ENCODE measurements around the gene ASTL. TPM values are rescaled to one million over a fixed set of nuclear protein-coding genes. Genes with fewer than 3 reads are reported as not detected.

Gene ASTL
- total RNA-seq, 4 donors from 2014 or later: not detected

DNA sequence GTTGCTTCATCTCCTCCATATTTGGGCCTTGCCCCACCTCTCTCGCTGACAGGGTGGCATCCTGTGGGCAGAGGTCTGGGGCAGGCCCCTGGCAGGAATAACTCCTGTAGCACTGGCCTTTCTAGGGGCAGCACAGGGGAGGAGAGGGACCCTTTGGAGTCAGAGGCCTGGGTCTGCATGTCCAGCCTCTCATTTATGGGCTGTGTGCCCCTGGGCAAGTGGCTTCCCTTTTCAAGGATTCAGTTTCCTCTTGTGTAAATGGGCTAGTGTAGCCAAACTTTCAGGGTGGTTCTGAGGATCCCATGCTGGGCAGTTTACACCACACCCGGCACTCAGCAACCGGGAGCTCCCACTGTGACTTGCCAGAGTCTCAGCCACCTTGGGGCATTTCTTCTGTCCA lies 45.4 kb downstream of the ASTL start:
- intact Hi-C loops (cut with DNase I; ENCODE audit: low total_unique reads) (no loop called here), in situ Hi-C loops (cut with MboI; ENCODE audit: low sequenced_read_pairs in 4 of 4) (no loop called here)
- no peaks in the 10 kb centered on the region for H3K27me3 ChIP-seq
- H3K27ac ChIP-seq: no peak overlapping the region
- no peak for TF ChIP-seq POLR2A (IDR thresholded peaks at IDR 0.05)
- TF ChIP-seq, protein P1, sequence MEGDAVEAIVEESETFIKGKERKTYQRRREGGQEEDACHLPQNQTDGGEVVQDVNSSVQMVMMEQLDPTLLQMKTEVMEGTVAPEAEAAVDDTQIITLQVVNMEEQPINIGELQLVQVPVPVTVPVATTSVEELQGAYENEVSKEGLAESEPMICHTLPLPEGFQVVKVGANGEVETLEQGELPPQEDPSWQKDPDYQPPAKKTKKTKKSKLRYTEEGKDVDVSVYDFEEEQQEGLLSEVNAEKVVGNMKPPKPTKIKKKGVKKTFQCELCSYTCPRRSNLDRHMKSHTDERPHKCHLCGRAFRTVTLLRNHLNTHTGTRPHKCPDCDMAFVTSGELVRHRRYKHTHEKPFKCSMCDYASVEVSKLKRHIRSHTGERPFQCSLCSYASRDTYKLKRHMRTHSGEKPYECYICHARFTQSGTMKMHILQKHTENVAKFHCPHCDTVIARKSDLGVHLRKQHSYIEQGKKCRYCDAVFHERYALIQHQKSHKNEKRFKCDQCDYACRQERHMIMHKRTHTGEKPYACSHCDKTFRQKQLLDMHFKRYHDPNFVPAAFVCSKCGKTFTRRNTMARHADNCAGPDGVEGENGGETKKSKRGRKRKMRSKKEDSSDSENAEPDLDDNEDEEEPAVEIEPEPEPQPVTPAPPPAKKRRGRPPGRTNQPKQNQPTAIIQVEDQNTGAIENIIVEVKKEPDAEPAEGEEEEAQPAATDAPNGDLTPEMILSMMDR (IDR thresholded peaks at IDR 0.05 in 4 of 5, conservative IDR thresholded peaks at IDR 0.05 in 1 of 5): no peak
- DNase-seq (no peak), ATAC-seq (no peak)
- no peaks in the 10 kb centered on the region for H3K4me1 ChIP-seq
- no peak overlapping the region for H3K4me3 ChIP-seq
- H3K36me3 ChIP-seq: no peaks in the 10 kb centered on the region
- no peaks in the 10 kb centered on the region for H3K9me3 ChIP-seq

- ATAC-seq (no peak), DNase-seq (no peak)
- Histone ChIP-seq H3K4me1 (no peaks in the 10 kb centered on the region), H3K4me3 (no peak overlapping the region), H3K27ac (no peak overlapping the region), H3K27me3 (no peaks in the 10 kb centered on the region), H3K36me3 (no peaks in the 10 kb centered on the region), H3K9me3 (no peaks in the 10 kb centered on the region)
- intact Hi-C loops (cut with DNase I; ENCODE audit: low total_unique reads) (no loop called here), in situ Hi-C loops (cut with MboI; ENCODE audit: low sequenced_read_pairs in 4 of 4) (no loop called here)
- TF ChIP-seq, protein P1 (IDR thresholded peaks at IDR 0.05 in 4 of 5, conservative IDR thresholded peaks at IDR 0.05 in 1 of 5): no peak
- TF ChIP-seq POLR2A (IDR thresholded peaks at IDR 0.05): no peak
Observed at GRCh38 chr2:96092573-96092877, 45.8 kb downstream of the ASTL start.

DNA sequence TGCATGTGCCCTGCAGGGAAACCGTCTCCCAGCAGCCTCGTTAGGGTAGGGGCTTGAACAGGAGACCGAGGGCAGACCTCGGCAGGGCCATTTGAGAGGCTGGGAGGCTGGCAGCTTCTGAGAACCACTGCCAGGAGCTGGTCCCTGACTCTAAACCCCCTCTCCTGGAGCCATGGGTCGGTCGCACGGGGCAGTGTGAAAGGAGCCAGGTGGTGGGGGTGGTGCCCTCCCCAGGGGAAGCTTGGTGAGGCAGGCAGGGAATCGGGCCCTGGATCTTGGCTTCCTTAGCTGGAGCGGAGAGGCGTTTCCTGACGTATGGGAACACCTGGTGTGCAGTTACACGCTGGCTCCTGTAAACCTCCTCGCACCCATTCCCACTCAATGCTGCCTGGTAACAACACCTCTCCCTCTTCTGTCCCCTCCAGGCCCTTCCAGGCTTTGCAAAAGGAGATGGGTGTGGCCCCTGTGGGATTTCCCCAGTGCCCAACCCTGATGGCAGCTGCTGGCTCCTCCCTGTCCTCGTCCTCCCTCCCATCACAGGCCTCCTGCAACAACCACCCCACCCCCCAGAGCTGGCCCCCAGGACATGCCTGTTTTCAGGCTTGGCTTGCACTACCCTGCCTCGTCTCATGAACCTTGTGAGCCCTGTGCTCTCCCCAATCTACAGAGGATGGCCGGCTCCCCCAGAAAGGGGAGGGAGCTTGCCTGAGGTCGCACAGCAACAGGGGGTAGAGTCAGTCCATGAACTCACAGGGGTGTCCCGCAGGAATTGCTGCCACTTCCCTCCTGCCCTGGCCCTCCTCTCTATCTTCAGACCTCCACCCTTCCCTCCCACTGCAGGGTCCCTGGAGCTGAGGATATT lies 46.4 kb downstream of the ASTL start:
- Histone ChIP-seq H3K27me3 (no peaks in the 10 kb centered on the region), H3K9me3 (no peaks in the 10 kb centered on the region), H3K36me3 (no peaks in the 10 kb centered on the region), H3K27ac (no peak overlapping the region), H3K4me1 (no peaks in the 10 kb centered on the region), H3K4me3 (no peak overlapping the region)
- intact Hi-C loops (cut with DNase I; ENCODE audit: low total_unique reads) (no loop called here), in situ Hi-C loops (cut with MboI; ENCODE audit: low sequenced_read_pairs in 4 of 4) (no loop called here)
- DNase-seq (no peak), ATAC-seq (no peak)
- TF ChIP-seq POLR2A (IDR thresholded peaks at IDR 0.05): no peak
- TF ChIP-seq, protein P1 (IDR thresholded peaks at IDR 0.05 in 4 of 5, conservative IDR thresholded peaks at IDR 0.05 in 1 of 5): no peak

DNA sequence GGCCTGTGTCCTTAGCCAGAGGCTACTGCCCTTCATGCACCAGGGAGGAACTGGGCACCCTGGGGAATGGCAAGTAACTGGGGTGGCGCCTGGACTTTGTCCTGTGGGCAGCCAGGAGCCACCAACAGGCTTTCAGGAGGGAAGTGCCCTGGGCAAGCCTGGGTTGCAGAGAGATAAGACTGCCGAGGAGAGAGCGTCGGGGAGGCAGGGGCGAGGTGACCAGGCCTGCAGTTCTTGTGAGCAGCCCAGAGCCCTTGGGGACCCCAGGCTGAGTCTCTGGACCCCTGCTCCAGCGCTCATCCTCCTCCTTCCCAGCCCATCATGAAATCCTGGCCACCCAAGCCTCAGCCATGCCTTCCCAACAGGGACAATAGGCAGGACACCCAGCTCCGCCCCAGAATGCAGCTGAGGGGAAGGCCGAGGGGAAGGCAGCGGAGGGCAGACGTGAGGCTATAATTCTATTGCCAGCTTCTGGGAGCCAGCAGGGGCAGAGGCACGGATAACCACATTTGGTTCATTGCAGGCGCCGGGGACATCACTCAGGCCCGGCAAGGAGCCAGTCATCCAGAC lies 47.1 kb downstream of the ASTL start:
- Histone ChIP-seq H3K9me3 (no peaks in the 10 kb centered on the region), H3K4me1 (no peaks in the 10 kb centered on the region), H3K4me3 (no peak overlapping the region), H3K27me3 (no peaks in the 10 kb centered on the region), H3K36me3 (no peaks in the 10 kb centered on the region), H3K27ac (no peak overlapping the region)
- no peak for ATAC-seq
- in situ Hi-C loops (cut with MboI; ENCODE audit: low sequenced_read_pairs in 4 of 4): no loop called here
- DNase-seq: no peak
- no peak for TF ChIP-seq POLR2A (IDR thresholded peaks at IDR 0.05)
- TF ChIP-seq, protein P1 (IDR thresholded peaks at IDR 0.05 in 4 of 5, conservative IDR thresholded peaks at IDR 0.05 in 1 of 5): no peak
- intact Hi-C loops (cut with DNase I; ENCODE audit: low total_unique reads): no loop called here

Measured in gastrocnemius medialis (tissue), 4 donors.